ENCODE results near the gene ERO1A.

ERO1A gene

DNA sequence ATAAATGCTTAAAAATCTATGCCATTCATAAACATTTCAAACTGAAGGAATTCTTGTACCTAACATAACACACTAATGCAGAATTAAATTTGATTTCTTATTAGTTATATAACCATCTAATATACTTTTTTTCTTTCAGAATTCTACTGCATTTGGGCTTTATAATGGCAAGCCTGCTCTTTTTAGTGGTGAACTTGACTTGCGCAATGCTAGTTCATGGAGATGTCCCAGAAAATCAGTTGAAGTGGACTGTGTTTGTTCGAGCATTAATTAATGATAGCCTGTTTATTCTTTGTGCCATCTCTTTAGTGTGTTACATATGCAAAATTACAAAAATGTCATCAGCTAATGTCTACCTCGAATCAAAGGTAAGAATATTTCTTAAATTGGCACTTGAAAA lies 95.4 kb downstream of the ERO1A start:
- no peak for DNase-seq

GRCh38 chr14:52598568-52598967 lies 96.8 kb downstream of the ERO1A start:
- no peak for DNase-seq

DNA sequence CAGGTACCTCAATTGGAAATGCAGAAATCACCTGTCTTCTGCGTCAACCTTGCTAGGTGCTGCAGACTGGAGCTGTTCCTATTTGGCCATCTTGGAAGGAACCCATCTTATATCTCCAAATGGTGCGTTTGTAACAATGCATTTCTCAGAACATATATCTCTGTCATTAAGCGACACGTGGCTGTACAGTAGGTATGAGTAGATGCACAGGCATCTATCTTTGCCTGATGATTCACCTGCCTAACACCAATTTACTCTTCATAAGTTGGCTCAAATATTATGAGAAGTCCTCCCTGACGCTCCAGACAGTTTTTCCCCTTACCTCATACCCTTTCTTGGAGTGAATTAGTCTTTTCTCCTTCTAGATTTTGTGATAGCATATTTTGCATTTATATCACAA lies 98.5 kb downstream of the ERO1A start:
- no peak for DNase-seq

DNA sequence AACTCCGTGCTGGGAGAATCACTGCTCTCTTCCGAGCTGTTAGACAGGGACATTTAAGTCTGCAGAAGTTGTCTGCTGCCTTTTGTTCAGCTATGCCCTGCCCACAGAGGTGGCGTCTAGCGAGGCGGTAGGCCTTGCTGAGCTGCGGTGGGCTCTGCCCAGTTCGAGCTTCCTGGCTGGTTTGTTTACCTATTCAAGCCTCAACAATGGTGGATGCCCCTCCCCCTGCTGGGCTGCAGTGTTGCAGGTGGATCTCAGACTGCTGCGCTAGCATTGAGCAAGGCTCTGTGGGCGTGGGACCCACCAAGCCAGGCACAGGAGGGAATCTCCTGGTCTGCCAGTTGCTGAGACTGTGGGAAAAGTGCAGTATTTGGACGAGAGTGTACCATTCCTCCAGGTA lies 99.0 kb downstream of the ERO1A start:
- no peak for DNase-seq

DNA sequence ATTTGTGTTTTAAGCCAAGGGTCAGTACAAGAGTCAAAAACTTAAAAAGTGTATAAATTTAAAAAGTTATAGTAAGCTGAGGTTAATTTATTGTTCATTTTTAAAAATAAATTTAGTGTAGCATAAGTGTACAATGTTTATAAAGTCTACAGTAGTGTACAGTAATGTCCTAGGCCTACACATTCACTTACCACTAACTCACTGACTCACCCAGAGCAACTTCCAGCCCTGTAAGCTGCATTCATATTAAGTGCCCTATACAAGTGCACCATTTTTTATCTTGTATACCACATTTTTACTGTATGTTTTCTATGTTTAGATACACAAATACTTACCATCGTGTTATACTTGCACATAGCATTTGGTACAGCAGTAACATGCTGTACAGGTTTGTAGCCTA lies 105.0 kb downstream of the ERO1A start:
- no peak for DNase-seq

All from activated CD4-positive, alpha-beta T cell treated with anti-CD3 and anti-CD28 coated beads for 1 hour (primary cell).